HepG2 (cell line): Measurements from ENCODE around the gene MYO7A. TPM values are rescaled to one million over a fixed set of nuclear protein-coding genes. Genes with fewer than 3 reads are reported as not detected.

Experiments
- ARID3A ChIP-seq: IDR thresholded peaks from 2 replicates; pipeline ENCODE4 v1.6.1; 2012; ENCODE audit warnings: low read depth, low read length, improper control_type of control experiment
- CTCF ChIP-seq: sonication (generic); formaldehyde crosslinking; IDR thresholded peaks from 2 replicates; pipeline ENCODE4 v1.5.0; 2020; ENCODE audit warnings: mild to moderate bottlenecking, missing genetic modification reagents, moderate library complexity
- EHMT2 ChIP-seq: fragments of 200-600 bp; sonication (generic); IDR thresholded peaks from 2 replicates; pipeline ENCODE4 v1.7.0; 2017; ENCODE audit warnings: antibody characterized with exemption, low read depth, low read length, borderline replicate concordance
- HNF4A ChIP-seq: sonication (generic); formaldehyde crosslinking; IDR thresholded peaks from 2 replicates; pipeline ENCODE4 v1.4.0; 2020; ENCODE audit warnings: missing genetic modification reagents
- KLF16 ChIP-seq, 2 experiments: sonication (generic) in 1 of 2; formaldehyde crosslinking in 1 of 2; IDR thresholded peaks; 2 replicates each; pipeline versions ENCODE4 v1.6.1 to v1.8.0; 2016 to 2023; ENCODE audit warnings: missing genetic modification reagents in 2 of 2, missing compliant biosample characterization in 1 of 2
- MNT ChIP-seq: fragments of 450-650 bp; IDR thresholded peaks from 2 replicates; pipeline ENCODE4 v1.6.1; 2016
- MXD1 ChIP-seq: sonication (generic); formaldehyde crosslinking; IDR thresholded peaks from 2 replicates; pipeline ENCODE4 v1.4.0; 2020; ENCODE audit warnings: mild to moderate bottlenecking, missing genetic modification reagents
- MXD3 ChIP-seq: IDR thresholded peaks from 2 replicates; pipeline ENCODE4 v1.6.1; 2016; ENCODE audit warnings: mild to moderate bottlenecking, missing biosample characterization, missing genetic modification reagents
- NFKB2 ChIP-seq: sonication (generic); formaldehyde crosslinking; IDR thresholded peaks from 2 replicates; pipeline ENCODE4 v1.4.0; 2020; ENCODE audit warnings: missing genetic modification reagents, borderline replicate concordance
- SALL2 ChIP-seq: sonication (generic); formaldehyde crosslinking; IDR thresholded peaks from 2 replicates; pipeline ENCODE4 v1.8.1; 2023; ENCODE audit warnings: mild to moderate bottlenecking, missing genetic modification reagents, inconsistent platforms
- SP2 ChIP-seq: sonication (generic); formaldehyde crosslinking; IDR thresholded peaks from 2 replicates; pipeline ENCODE4 v1.5.1; 2020; ENCODE audit warnings: mild to moderate bottlenecking, missing genetic modification reagents
- THYN1 ChIP-seq: sonication (generic); formaldehyde crosslinking; IDR thresholded peaks from 2 replicates; pipeline ENCODE4 v1.8.1; 2023; ENCODE audit warnings: low read depth, mild to moderate bottlenecking, moderate library complexity, missing genetic modification reagents, borderline replicate concordance
- TMF1 ChIP-seq: sonication (generic); formaldehyde crosslinking; IDR thresholded peaks from 2 replicates; pipeline ENCODE4 v1.8.1; 2022; ENCODE audit warnings: low read depth, missing genetic modification reagents
- ZBTB2 ChIP-seq: sonication (generic); formaldehyde crosslinking; IDR thresholded peaks from 2 replicates; pipeline ENCODE4 v1.8.0; 2022; ENCODE audit warnings: low read depth, missing genetic modification reagents
- ZMYM2 ChIP-seq: sonication (generic); formaldehyde crosslinking; IDR thresholded peaks from 2 replicates; pipeline ENCODE4 v1.8.0; 2022; ENCODE audit warnings: mild to moderate bottlenecking, missing genetic modification reagents
- ZNF232 ChIP-seq: sonication (generic); formaldehyde crosslinking; IDR thresholded peaks from 2 replicates; pipeline ENCODE4 v1.4.0; 2020; ENCODE audit warnings: missing genetic modification reagents, borderline replicate concordance
- ZNF337 ChIP-seq: sonication (generic); formaldehyde crosslinking; IDR thresholded peaks from 2 replicates; pipeline ENCODE4 v1.5.1; 2020; ENCODE audit warnings: missing genetic modification reagents, low read depth, mild to moderate bottlenecking, borderline replicate concordance
- ZNF33A ChIP-seq: sonication (generic); formaldehyde crosslinking; IDR thresholded peaks from 2 replicates; pipeline ENCODE4 v1.5.1; 2020; ENCODE audit warnings: missing genetic modification reagents, mild to moderate bottlenecking, moderate library complexity, borderline replicate concordance
- ZNF451 ChIP-seq: sonication (generic); formaldehyde crosslinking; IDR thresholded peaks from 2 replicates; pipeline ENCODE4 v1.5.0; 2020; ENCODE audit warnings: mild to moderate bottlenecking, missing genetic modification reagents
- ZNF777 ChIP-seq: sonication (generic); formaldehyde crosslinking; IDR thresholded peaks from 2 replicates; pipeline ENCODE4 v1.4.0; 2020; ENCODE audit warnings: missing genetic modification reagents
- ZSCAN5A ChIP-seq: sonication (generic); formaldehyde crosslinking; IDR thresholded peaks from 2 replicates; pipeline ENCODE4 v1.8.0; 2022; ENCODE audit warnings: mild to moderate bottlenecking, missing genetic modification reagents, borderline replicate concordance
- polyA plus RNA-seq, 8 experiments: library from polyadenylated mRNA; depleted of rRNA in 3 of 8; stranded (reverse) in 7 of 8; unstranded in 1 of 8; fragments of >200 nt; fragmentation: Illumina TruSeq in 4 of 8; extraction: Trizol in 4 of 8; gene quantifications; 2 replicates each; pipeline versions ENCODE4 v1.2.1 to v1.2.3, GENCODE V29; 2011 to 2016; ENCODE audit warnings: low read depth in 4 of 8, missing spikeins in 1 of 8, mixed read lengths in 1 of 8; ENCODE audit not compliant: insufficient read depth in 1 of 8
- total RNA-seq, 5 experiments: library from RNA; depleted of rRNA; stranded (reverse); fragments of >200 nt; fragmentation: Illumina TruSeq; extraction: Trizol; gene quantifications; 2 replicates each; pipeline ENCODE4 v1.2.3, GENCODE V29; 2016; ENCODE audit warnings: low read depth in 1 of 5

MYO7A gene
- total and polyA plus RNA-seq, 2 of the 13 experiments (the other 11 are each of a cell fraction or from before 2014, with no cell fraction given), result 7.5 to 10.0 TPM

- no peak for TF ChIP-seq MNT
- no peak for TF ChIP-seq MXD3 (CRISPR knock-in tag)
- peak; percentile 83 for TF ChIP-seq ZMYM2 (CRISPR knock-in tag)
- TF ChIP-seq TMF1 (CRISPR knock-in tag), result no peak
- no peak for TF ChIP-seq ZNF777 (CRISPR knock-in tag)
- TF ChIP-seq ZNF451, result no peak
- no peak for TF ChIP-seq ZNF232 (CRISPR knock-in tag)
- TF ChIP-seq ZSCAN5A (CRISPR knock-in tag), result no peak
- no peak for TF ChIP-seq ARID3A
- no peak for TF ChIP-seq NFKB2
- 0 out of 4 replicates have a peak, but pooled peaks of 1 of the 2 experiments have one; percentile 45 for TF ChIP-seq KLF16 (CRISPR knock-in tag; IDR thresholded peaks at IDR 0.05)
- TF ChIP-seq HNF4A (CRISPR knock-in tag), result peak; percentile 99
- no peak; the same call in 1 of the 2 replicates for TF ChIP-seq CTCF (CRISPR knock-in tag)
- no peak for TF ChIP-seq EHMT2
- TF ChIP-seq ZBTB2 (CRISPR knock-in tag), result no peak
- TF ChIP-seq ZNF337 (CRISPR knock-in tag), result no peak
- TF ChIP-seq ZNF33A (CRISPR knock-in tag), result no peak
- TF ChIP-seq MXD1 (CRISPR knock-in tag), result no peak
- no peak for TF ChIP-seq SP2 (CRISPR knock-in tag)
- TF ChIP-seq THYN1 (CRISPR knock-in tag), result no peak
- 0 out of 2 replicates have a peak, but pooled peaks have one; percentile 63 for TF ChIP-seq SALL2 (CRISPR knock-in tag)
Measured at GRCh38 chr11:77144857-77145428, 16.9 kb downstream of the MYO7A start (continued).
